Measurements from ENCODE around the gene AOC2. TPM values are rescaled to one million over a fixed set of nuclear protein-coding genes. Genes with fewer than 3 reads are reported as not detected.
A peak's percentile ranks its signal among the peaks of the same experiment; 100 is the strongest.

AOC2 gene
- total and polyA plus RNA-seq, 9 of the 15 experiments (the other 6 are each of a cell fraction or from before 2014, with no cell fraction given): 0.08 to 0.91 (median 0.49) TPM

DNA sequence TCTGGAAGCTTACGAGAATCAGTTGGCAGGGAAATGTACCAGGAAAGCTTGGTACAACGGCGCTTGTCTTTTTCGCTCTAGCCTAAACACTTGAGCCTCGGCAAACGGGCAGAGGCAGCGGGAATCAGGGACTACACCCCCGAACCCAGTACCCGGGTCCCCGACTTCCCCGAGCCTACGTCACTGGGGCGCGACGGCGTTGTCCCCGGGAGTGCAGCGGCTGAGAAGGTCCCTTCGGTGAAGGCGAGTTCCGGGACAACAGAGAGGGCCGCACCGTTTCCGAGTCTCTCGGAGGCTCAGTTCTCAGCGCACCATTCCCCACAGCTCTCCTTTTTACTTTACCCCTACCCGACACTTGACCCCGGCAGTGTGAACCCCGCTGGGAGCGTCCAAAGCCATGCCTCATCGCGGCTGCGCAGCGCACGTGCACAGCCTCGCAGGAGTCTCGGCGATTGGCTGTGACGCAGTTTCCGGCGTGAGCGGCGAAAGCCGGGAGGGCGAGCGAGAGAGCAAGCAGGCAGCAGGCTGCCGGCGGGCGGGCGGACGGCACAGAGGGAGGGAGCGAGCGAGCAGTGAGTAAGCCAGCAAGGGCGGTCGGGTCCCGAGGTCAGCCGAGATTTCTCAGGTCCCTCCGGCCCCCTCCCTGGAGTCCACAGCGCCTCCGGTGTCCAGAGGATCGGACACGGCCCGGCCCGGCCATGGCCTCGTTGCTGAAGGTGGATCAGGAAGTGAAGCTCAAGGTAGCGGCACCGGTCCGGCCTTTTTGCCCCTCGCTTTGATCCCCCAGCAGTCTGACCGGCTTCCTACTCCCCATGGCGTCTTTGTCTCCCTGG, 11.2 kb upstream of the AOC2 start, which contains the start of gene PSME3 (continued):
- TF ChIP-seq ETV1 (tag; conservative IDR thresholded peaks at IDR 0.05; ENCODE audit: low read depth): peak; percentile 52; the same call in 1 of the 2 replicates
- TF ChIP-seq HDAC1 (IDR thresholded peaks at IDR 0.05): peak; percentile 92 to 100; a peak in 3 of 4 replicates
- peak; percentile 81; the same call in 1 of the 2 replicates for TF ChIP-seq JUN (IDR thresholded peaks at IDR 0.05; ENCODE audit: borderline replicate concordance, low read depth, low read length)
- TF ChIP-seq JUN (CRISPR knock-in tag; IDR thresholded peaks at IDR 0.05; ENCODE audit: borderline replicate concordance): 0 out of 2 replicates have a peak, but pooled peaks have one; percentile 91
- TF ChIP-seq JUND (IDR thresholded peaks at IDR 0.05; ENCODE audit: borderline replicate concordance, low read depth, low read length): peak; percentile 52
- TF ChIP-seq JUND (tag; IDR thresholded peaks at IDR 0.05; ENCODE audit: borderline replicate concordance, low read depth, low read length): peak; percentile 16; the same call in 1 of the 3 replicates
- TF ChIP-seq BCOR (IDR thresholded peaks at IDR 0.05): peak; percentile 68; the same call in 1 of the 2 replicates
- TF ChIP-seq, protein P1, sequence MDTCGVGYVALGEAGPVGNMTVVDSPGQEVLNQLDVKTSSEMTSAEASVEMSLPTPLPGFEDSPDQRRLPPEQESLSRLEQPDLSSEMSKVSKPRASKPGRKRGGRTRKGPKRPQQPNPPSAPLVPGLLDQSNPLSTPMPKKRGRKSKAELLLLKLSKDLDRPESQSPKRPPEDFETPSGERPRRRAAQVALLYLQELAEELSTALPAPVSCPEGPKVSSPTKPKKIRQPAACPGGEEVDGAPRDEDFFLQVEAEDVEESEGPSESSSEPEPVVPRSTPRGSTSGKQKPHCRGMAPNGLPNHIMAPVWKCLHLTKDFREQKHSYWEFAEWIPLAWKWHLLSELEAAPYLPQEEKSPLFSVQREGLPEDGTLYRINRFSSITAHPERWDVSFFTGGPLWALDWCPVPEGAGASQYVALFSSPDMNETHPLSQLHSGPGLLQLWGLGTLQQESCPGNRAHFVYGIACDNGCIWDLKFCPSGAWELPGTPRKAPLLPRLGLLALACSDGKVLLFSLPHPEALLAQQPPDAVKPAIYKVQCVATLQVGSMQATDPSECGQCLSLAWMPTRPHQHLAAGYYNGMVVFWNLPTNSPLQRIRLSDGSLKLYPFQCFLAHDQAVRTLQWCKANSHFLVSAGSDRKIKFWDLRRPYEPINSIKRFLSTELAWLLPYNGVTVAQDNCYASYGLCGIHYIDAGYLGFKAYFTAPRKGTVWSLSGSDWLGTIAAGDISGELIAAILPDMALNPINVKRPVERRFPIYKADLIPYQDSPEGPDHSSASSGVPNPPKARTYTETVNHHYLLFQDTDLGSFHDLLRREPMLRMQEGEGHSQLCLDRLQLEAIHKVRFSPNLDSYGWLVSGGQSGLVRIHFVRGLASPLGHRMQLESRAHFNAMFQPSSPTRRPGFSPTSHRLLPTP (IDR thresholded peaks at IDR 0.05; ENCODE audit: borderline replicate concordance, extremely low read depth, insufficient read length): no peak
- peak; percentile 45; the same call in 1 of the 2 replicates for TF ChIP-seq RB1 (IDR thresholded peaks at IDR 0.05; ENCODE audit: low read depth)
- TF ChIP-seq ZBTB17 (CRISPR knock-in tag; IDR thresholded peaks at IDR 0.05): peak; percentile 91
- peak; percentile 52; the same call in 1 of the 2 replicates for TF ChIP-seq PML (IDR thresholded peaks at IDR 0.05; ENCODE audit: low read length)
- TF ChIP-seq FOXM1 (IDR thresholded peaks at IDR 0.05; ENCODE audit: low read depth): no peak
- peak; percentile 73; the same call in 1 of the 2 replicates for TF ChIP-seq FOXM1 (CRISPR knock-in tag; IDR thresholded peaks at IDR 0.05; ENCODE audit: low read depth)
- peak; percentile 91 for TF ChIP-seq CXXC5 (CRISPR knock-in tag; IDR thresholded peaks at IDR 0.05)
- TF ChIP-seq ATF1 (CRISPR knock-in tag; IDR thresholded peaks at IDR 0.05): peak; percentile 92
- TF ChIP-seq ATF1 (tag; IDR thresholded peaks at IDR 0.05): peak; percentile 100
- TF ChIP-seq PCBP1 (IDR thresholded peaks at IDR 0.05; ENCODE audit: low read depth, low read length, poor library complexity, severe bottlenecking): peak; percentile 50
- TF ChIP-seq STAT5A (IDR thresholded peaks at IDR 0.05; ENCODE audit: borderline replicate concordance, low read length): no peak
- peak; percentile 67 for TF ChIP-seq E2F6 (IDR thresholded peaks at IDR 0.05; ENCODE audit: borderline replicate concordance in 1 of 2, extremely low read depth in 1 of 2, insufficient read depth in 1 of 2, insufficient read length in 1 of 2, low read depth in 1 of 2, low read length in 1 of 2, poor library complexity in 1 of 2, severe bottlenecking in 1 of 2)
- peak; percentile 73; the same call in 1 of the 2 replicates for TF ChIP-seq CREB3L1 (IDR thresholded peaks at IDR 0.05; ENCODE audit: borderline replicate concordance, low read depth)
- no peak for TF ChIP-seq LCOR (CRISPR knock-in tag; IDR thresholded peaks at IDR 0.05)
- peak; percentile 97 for TF ChIP-seq GABPA (tag; conservative IDR thresholded peaks at IDR 0.05; ENCODE audit: low read depth)
